Dedifferentiated amniotic fluid mesenchymal stem cell (primary cell): ENCODE measurements around the gene FOXR1.

Source experiments
- DNase-seq: peaks from one replicate; pipeline ENCODE4 v3.0.0-alpha.2; 2016; ENCODE audit errors: extremely low spot score

The FOXR1 gene

GRCh38 chr11:119026970-119027369 is 55.4 kb downstream of the FOXR1 start:
- no peak for DNase-seq

GRCh38 chr11:119027561-119028345 is 56.2 kb downstream of the FOXR1 start:
- no peak for DNase-seq

GRCh38 chr11:119028346-119029068 is 56.9 kb downstream of the FOXR1 start:
- DNase-seq, result no peak

GRCh38 chr11:119029069-119029339 is 57.4 kb downstream of the FOXR1 start:
- no peak for DNase-seq

GRCh38 chr11:119029340-119030028 is 57.9 kb downstream of the FOXR1 start:
- no peak for DNase-seq

GRCh38 chr11:119030029-119030328 is 58.4 kb downstream of the FOXR1 start:
- DNase-seq, result no peak

GRCh38 chr11:119030329-119031047 is 58.9 kb downstream of the FOXR1 start, which contains the start of gene SLC37A4:
SLC37A4 (minus strand) TSS chr11:119030877.
- peak; percentile 98 for DNase-seq
